AG04450 (cell line): ENCODE data around the gene CAPN8. TPM values are rescaled to one million over a fixed set of nuclear protein-coding genes. Genes with fewer than 3 reads are reported as not detected.

Experiments
- CTCF ChIA-PET: fragments of 300-600, 350-600 bp; formaldehyde crosslinking; extraction: SDS; loops from one replicate; lab custom pipeline; 2022; ENCODE audit warnings: antibody characterized with exemption, inconsistent platforms; lab: Charles Lee
- POLR2A ChIA-PET: fragments of 350-600 bp; formaldehyde crosslinking; extraction: SDS; loops from one replicate; lab custom pipeline; 2021; ENCODE audit warnings: antibody characterized with exemption, inconsistent platforms; lab: Yijun Ruan, JAX
- DNase-seq: peaks from one replicate; pipeline ENCODE4 v3.0.0-alpha.2; 2011; ENCODE audit warnings: low read depth, low spot score
- H3K27ac ChIP-seq: one replicate; pipeline ENCODE4 v1.5.1; 2012; ENCODE audit warnings: low read depth, low read length, control low read depth
- H3K27me3 ChIP-seq: one replicate; pipeline ENCODE4 v1.6.0; 2012; ENCODE audit warnings: low read length; ENCODE audit not compliant: control insufficient read depth, insufficient read depth
- H3K4me3 ChIP-seq: 2 replicates; pipeline ENCODE4 v1.5.1; 2011; ENCODE audit warnings: mild to moderate bottlenecking, low read depth, low read length, control low read depth
- H3K9me3 ChIP-seq: 2 replicates; pipeline ENCODE4 v1.5.1; 2012; ENCODE audit warnings: low read length; ENCODE audit not compliant: control insufficient read depth, insufficient read depth
- polyA plus RNA-seq: library from polyadenylated mRNA; depleted of rRNA; stranded (reverse); fragments of >200 nt; gene quantifications from 2 replicates; pipeline ENCODE4 v1.2.3, GENCODE V29; 2011
- TF ChIP-seq, protein P1 (sequence below): IDR thresholded peaks from 2 replicates; pipeline ENCODE4 v1.5.1; 2011; ENCODE audit warnings: low read depth, low read length, control low read depth, inconsistent platforms

Gene CAPN8
- polyA plus RNA-seq, 1 experiment = not detected

DNA sequence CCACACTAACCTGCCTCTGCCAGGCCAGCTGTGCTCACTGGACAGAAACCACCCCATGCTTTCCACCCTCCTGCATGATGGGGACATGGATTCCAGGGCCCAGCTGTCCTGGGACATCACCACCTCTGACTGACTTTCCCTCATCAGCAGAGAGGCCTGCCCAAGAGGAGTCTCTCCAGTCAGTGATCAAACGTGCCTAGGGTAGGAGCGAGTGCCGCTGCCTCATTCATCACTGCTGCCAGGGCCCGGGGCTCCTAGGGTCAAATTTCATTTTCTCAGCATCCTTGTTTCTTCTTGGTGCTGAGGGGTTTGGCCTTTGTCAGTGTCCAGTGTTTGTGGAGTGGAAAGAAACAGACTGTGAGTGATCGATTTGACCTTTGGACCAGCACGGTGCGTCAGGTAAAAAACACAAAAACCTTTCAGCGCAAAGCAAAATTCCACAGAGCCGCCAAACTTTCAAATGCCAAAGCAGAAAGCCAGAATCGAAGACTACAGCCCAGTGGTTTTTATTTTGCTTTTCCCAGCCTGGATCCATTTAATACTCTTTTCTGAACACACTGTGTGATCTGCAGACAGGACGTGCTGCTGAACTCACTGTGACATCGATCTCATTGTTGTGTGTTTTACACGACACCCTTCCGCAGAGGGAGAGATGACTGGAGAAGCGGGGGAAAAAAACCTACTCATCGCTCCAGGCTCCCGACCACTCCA, 43.2 kb downstream of the CAPN8 start:
- H3K27me3 ChIP-seq = peaks cover 10% of the 10 kb centered on the region
- no peaks in the 10 kb centered on the region for H3K9me3 ChIP-seq
- DNase-seq = no peak
- H3K27ac ChIP-seq = peak overlapping the region; percentile 1
- ChIA-PET CTCF (no interaction called here), POLR2A (no interaction called here)
- no peak overlapping the region for H3K4me3 ChIP-seq
- TF ChIP-seq, protein P1, sequence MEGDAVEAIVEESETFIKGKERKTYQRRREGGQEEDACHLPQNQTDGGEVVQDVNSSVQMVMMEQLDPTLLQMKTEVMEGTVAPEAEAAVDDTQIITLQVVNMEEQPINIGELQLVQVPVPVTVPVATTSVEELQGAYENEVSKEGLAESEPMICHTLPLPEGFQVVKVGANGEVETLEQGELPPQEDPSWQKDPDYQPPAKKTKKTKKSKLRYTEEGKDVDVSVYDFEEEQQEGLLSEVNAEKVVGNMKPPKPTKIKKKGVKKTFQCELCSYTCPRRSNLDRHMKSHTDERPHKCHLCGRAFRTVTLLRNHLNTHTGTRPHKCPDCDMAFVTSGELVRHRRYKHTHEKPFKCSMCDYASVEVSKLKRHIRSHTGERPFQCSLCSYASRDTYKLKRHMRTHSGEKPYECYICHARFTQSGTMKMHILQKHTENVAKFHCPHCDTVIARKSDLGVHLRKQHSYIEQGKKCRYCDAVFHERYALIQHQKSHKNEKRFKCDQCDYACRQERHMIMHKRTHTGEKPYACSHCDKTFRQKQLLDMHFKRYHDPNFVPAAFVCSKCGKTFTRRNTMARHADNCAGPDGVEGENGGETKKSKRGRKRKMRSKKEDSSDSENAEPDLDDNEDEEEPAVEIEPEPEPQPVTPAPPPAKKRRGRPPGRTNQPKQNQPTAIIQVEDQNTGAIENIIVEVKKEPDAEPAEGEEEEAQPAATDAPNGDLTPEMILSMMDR = no peak

DNA sequence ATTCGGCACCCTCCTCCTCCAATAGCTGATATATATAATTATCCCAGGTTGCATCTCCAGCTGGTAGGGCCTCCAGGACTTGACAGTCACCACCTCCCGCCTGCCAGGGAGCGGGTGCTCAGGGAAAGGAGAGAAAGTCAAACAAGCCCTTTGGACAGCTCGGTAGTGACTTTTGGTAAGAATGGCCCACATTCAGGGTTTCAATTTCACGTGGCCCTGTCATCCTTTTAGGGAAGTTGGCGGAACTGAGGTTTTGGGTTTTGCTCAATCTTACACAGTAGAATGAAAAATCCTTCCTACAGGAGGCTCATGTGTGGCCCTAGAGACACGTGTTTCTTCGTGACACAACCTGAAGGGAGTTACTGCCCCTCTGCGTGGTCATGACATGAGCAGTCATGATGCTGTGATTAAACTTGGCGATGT, 44.2 kb downstream of the CAPN8 start:
- Histone ChIP-seq H3K9me3 (no peaks in the 10 kb centered on the region), H3K27me3 (peaks cover 11% of the 10 kb centered on the region), H3K27ac (no peak overlapping the region), H3K4me3 (no peak overlapping the region)
- TF ChIP-seq, protein P1 = no peak
- POLR2A ChIA-PET = no interaction called here
- DNase-seq = no peak
- CTCF ChIA-PET = interaction anchor here (5.0 kb wide), 1 partner anchor 488 kb away, joined by 21 read pairs; no protein-coding TSS in a partner anchor

DNA sequence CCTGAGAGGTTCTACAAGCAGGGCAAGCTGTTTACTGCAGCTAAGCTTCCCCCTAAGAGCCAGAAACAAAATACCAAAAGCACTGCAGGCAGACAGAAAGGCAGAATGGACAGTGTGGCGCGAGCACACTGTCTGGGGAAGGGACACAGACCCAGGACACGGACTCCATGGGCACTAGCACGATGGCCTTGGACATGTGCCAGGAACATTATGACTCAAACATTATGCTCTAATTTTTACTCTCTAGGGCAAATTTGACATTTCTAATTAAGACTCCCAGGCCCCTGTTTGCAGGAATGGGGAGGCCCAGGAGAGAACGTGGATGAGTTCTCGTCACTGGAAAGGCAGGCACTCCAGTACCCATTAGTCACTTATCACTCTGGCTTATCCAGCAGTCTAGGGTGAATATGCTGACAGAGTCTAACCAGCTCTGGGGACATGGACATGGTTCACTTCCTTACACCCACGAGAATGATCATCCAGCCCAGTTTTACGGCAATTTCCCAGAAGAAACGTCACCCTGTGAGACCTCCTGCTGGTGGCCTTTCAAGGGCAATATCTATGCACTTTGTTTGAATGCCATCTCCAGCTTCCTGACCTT, 45.1 kb downstream of the CAPN8 start:
- Histone ChIP-seq H3K27ac (no peak overlapping the region), H3K4me3 (no peak overlapping the region), H3K9me3 (no peaks in the 10 kb centered on the region), H3K27me3 (peaks cover 11% of the 10 kb centered on the region)
- TF ChIP-seq, protein P1 = no peak
- POLR2A ChIA-PET = no interaction called here
- DNase-seq = no peak
- CTCF ChIA-PET = interaction anchor here (5.0 kb wide), 1 partner anchor 487 kb away, joined by 21 read pairs; no protein-coding TSS in a partner anchor

GRCh38 chr1:223618680-223619079, 46.8 kb downstream of the CAPN8 start:
- POLR2A ChIA-PET = no interaction called here
- no peak for DNase-seq
- CTCF ChIA-PET = interaction anchor here (0.6 to 5.0 kb wide), 2 partner anchors 252 to 485 kb away, joined by 3 to 21 read pairs; no protein-coding TSS in a partner anchor

More at GRCh38 chr1:223618680-223619079, 46.8 kb downstream of the CAPN8 start:
- H3K9me3 ChIP-seq = no peaks in the 10 kb centered on the region
- H3K4me3 ChIP-seq = no peak overlapping the region
- TF ChIP-seq, protein P1 = no peak
- H3K27me3 ChIP-seq = peaks cover 11% of the 10 kb centered on the region
- H3K27ac ChIP-seq = no peak overlapping the region
